Urinary bladder (tissue), 4 donors: ENCODE results near the gene KMT2E. TPM values are rescaled to one million over a fixed set of nuclear protein-coding genes. Genes with fewer than 3 reads are reported as not detected.

Experiments used
- DNase-seq: peaks from one replicate; pipeline ENCODE4 v3.0.0-alpha.2; 2015; ENCODE audit errors: extremely low spot score
- H3K27ac ChIP-seq: one replicate; pipeline ENCODE4 v1.5.1; 2013; ENCODE audit warnings: low read depth, mild to moderate bottlenecking, moderate library complexity
- H3K36me3 ChIP-seq: one replicate; pipeline ENCODE4 v1.6.1; 2013; ENCODE audit warnings: mild to moderate bottlenecking, moderate library complexity; ENCODE audit not compliant: insufficient read depth
- H3K4me1 ChIP-seq: one replicate; pipeline ENCODE4 v1.6.1; 2013; ENCODE audit warnings: mild to moderate bottlenecking, moderate library complexity; ENCODE audit not compliant: insufficient read depth
- H3K4me3 ChIP-seq: one replicate; pipeline ENCODE4 v1.5.1; 2013; ENCODE audit warnings: low read depth, low read length
- WGBS: extraction: QIAGEN DNeasy Blood & Tissue Kit; methylation state at CpG from one replicate; pipeline ENCODE4 v1.1.7; 2013; 5-methylcytosine and 5-hydroxymethylcytosine counted together
- polyA plus RNA-seq: library from polyadenylated mRNA; stranded (reverse); fragments of 200-250 nt; gene quantifications from one replicate; pipeline ENCODE4 v1.2.3, GENCODE V29; 2013
- total RNA-seq: library from RNA; depleted of rRNA; stranded (reverse); fragments of >200 nt; gene quantifications from one replicate; pipeline ENCODE4 v1.2.3, GENCODE V29; 2014
- donor health status: healthy with polysubstance abuse.
- donor health status: healthy.

KMT2E gene
- total and polyA plus RNA-seq, 2 donors, result 43.1 to 198 TPM

GRCh38 chr7:105009667-105010503 is 4.1 kb upstream of the KMT2E start:
- H3K4me1 ChIP-seq, result peaks cover 3% of the 10 kb centered on the region
- no peaks in the 10 kb centered on the region for H3K36me3 ChIP-seq
- no peak overlapping the region for H3K27ac ChIP-seq
- 11% methylated on average over 9 of the region's 9 CpGs for WGBS
- peak overlapping the region; percentile 46 for H3K4me3 ChIP-seq
- DNase-seq, result no peak

- H3K27ac ChIP-seq, result peak overlapping the region; percentile 59
- H3K4me1 ChIP-seq, result peaks cover 3% of the 10 kb centered on the region
- DNase-seq, result no peak
- no peaks in the 10 kb centered on the region for H3K36me3 ChIP-seq
- 3% methylated on average over 5 of the region's 5 CpGs for WGBS
- peak overlapping the region; percentile 46 for H3K4me3 ChIP-seq
Observed at GRCh38 chr7:105010504-105011130, 3.4 kb upstream of the KMT2E start.

GRCh38 chr7:105011141-105011830 is 2.7 kb upstream of the KMT2E start:
- no peak for DNase-seq
- Histone ChIP-seq H3K4me3 (peak overlapping the region; percentile 69), H3K4me1 (peaks cover 3% of the 10 kb centered on the region), H3K36me3 (no peaks in the 10 kb centered on the region), H3K27ac (peak overlapping the region; percentile 100)
- WGBS, result under 1% methylated on average over 7 of the region's 7 CpGs

GRCh38 chr7:105011831-105012502 is 2.0 kb upstream of the KMT2E start:
- Histone ChIP-seq H3K36me3 (no peaks in the 10 kb centered on the region), H3K27ac (peak overlapping the region; percentile 100), H3K4me1 (peaks cover 3% of the 10 kb centered on the region), H3K4me3 (peak overlapping the region; percentile 69)
- WGBS, result under 1% methylated on average over 21 of the region's 21 CpGs
- no peak for DNase-seq

- Histone ChIP-seq H3K4me3 (peak overlapping the region; percentile 69), H3K27ac (peak overlapping the region; percentile 100), H3K4me1 (peaks cover 3% of the 10 kb centered on the region), H3K36me3 (no peaks in the 10 kb centered on the region)
- DNase-seq, result peak; percentile 96
- WGBS, result under 1% methylated on average over 54 of the region's 54 CpGs
Observed at GRCh38 chr7:105012503-105013220, 1.3 kb upstream of the KMT2E start.

- peak overlapping the region; percentile 69 for H3K4me3 ChIP-seq
- peak overlapping the region; percentile 100 for H3K27ac ChIP-seq
- peak; percentile 93 for DNase-seq
- peaks cover 3% of the 10 kb centered on the region for H3K4me1 ChIP-seq
- H3K36me3 ChIP-seq, result no peaks in the 10 kb centered on the region
- WGBS, result under 1% methylated on average over 39 of the region's 39 CpGs
Observed at GRCh38 chr7:105013221-105013815, 687 bp upstream of the KMT2E start.

- Histone ChIP-seq H3K36me3 (no peaks in the 10 kb centered on the region), H3K4me3 (peak overlapping the region; percentile 69), H3K27ac (peak overlapping the region; percentile 100), H3K4me1 (no peaks in the 10 kb centered on the region)
- under 1% methylated on average over 22 of the region's 22 CpGs for WGBS
- no peak for DNase-seq
Observed at GRCh38 chr7:105014693-105015389, 836 bp downstream of the KMT2E start.

GRCh38 chr7:105015390-105015965 is 1.5 kb downstream of the KMT2E start:
- H3K36me3 ChIP-seq, result no peaks in the 10 kb centered on the region
- no peaks in the 10 kb centered on the region for H3K4me1 ChIP-seq
- peak overlapping the region; percentile 100 for H3K27ac ChIP-seq
- WGBS, result under 1% methylated on average over 10 of the region's 10 CpGs
- DNase-seq, result no peak
- peak overlapping the region; percentile 69 for H3K4me3 ChIP-seq

- no peaks in the 10 kb centered on the region for H3K4me1 ChIP-seq
- H3K4me3 ChIP-seq, result peak overlapping the region; percentile 20
- no peak for DNase-seq
- peak overlapping the region; percentile 44 for H3K27ac ChIP-seq
- no peaks in the 10 kb centered on the region for H3K36me3 ChIP-seq
- WGBS, result 8% methylated on average over 3 of the region's 3 CpGs
Observed at GRCh38 chr7:105016068-105016708, 2.2 kb downstream of the KMT2E start.

GRCh38 chr7:105016709-105017656 is 3.0 kb downstream of the KMT2E start:
- peak overlapping the region; percentile 30 for H3K27ac ChIP-seq
- DNase-seq, result no peak
- peak overlapping the region; percentile 20 for H3K4me3 ChIP-seq
- 19% methylated on average over 5 of the region's 5 CpGs for WGBS
- H3K36me3 ChIP-seq, result no peaks in the 10 kb centered on the region
- H3K4me1 ChIP-seq, result no peaks in the 10 kb centered on the region
